ENCODE measurements around the gene RBSN.
"Not testable (repeated sequence)": the region's sequence is repeated elsewhere in the genome, so short reads cannot be mapped to it uniquely, and the experiment has no call there.

- TF ChIP-seq, protein P1, sequence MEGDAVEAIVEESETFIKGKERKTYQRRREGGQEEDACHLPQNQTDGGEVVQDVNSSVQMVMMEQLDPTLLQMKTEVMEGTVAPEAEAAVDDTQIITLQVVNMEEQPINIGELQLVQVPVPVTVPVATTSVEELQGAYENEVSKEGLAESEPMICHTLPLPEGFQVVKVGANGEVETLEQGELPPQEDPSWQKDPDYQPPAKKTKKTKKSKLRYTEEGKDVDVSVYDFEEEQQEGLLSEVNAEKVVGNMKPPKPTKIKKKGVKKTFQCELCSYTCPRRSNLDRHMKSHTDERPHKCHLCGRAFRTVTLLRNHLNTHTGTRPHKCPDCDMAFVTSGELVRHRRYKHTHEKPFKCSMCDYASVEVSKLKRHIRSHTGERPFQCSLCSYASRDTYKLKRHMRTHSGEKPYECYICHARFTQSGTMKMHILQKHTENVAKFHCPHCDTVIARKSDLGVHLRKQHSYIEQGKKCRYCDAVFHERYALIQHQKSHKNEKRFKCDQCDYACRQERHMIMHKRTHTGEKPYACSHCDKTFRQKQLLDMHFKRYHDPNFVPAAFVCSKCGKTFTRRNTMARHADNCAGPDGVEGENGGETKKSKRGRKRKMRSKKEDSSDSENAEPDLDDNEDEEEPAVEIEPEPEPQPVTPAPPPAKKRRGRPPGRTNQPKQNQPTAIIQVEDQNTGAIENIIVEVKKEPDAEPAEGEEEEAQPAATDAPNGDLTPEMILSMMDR (IDR thresholded peaks at IDR 0.05; ENCODE audit: insufficient read depth, low read length, poor library complexity, severe bottlenecking) = not testable (repeated sequence)
- TF ChIP-seq EZH2phosphoT487 (conservative IDR thresholded peaks at IDR 0.05; ENCODE audit: low read length) = not testable (repeated sequence)
Measured at GRCh38 chr3:15126975-15127374, 28.0 kb upstream of the RBSN start.

Measured in SU-DHL-6 (cell line).